ENCODE measurements around the gene HTR2A.

DNA sequence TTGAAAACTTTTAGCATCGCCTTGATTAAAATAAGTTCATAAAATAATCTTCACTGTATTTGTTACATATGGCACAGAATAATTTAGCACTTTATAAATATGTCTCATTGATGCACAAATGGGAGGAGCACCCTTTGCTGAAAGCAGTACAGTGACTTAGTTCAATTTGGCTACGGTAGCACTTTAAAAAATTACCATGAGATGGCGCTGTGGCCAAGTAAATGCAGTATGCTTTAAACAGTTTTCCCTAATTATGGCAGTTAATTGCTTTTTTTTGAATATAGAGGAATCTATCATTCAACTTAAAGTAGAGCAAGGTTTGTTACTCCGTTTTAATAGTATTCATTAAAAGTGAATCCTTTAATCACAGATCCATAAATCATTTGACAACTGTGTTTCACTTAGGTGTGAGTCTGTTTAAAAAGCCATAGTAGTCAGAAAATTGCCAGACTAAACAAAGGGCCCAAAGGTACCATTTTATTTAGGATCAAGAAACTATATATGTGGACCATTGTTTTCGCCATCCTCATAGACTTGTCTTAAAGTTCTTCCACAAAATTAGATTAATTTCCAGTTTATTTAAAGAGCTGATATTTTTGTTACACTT lies 65.2 kb downstream of the HTR2A start:
- no peak for TF ChIP-seq EZH2phosphoT487 (conservative IDR thresholded peaks at IDR 0.05; ENCODE audit: low read length)
- TF ChIP-seq, protein P1, sequence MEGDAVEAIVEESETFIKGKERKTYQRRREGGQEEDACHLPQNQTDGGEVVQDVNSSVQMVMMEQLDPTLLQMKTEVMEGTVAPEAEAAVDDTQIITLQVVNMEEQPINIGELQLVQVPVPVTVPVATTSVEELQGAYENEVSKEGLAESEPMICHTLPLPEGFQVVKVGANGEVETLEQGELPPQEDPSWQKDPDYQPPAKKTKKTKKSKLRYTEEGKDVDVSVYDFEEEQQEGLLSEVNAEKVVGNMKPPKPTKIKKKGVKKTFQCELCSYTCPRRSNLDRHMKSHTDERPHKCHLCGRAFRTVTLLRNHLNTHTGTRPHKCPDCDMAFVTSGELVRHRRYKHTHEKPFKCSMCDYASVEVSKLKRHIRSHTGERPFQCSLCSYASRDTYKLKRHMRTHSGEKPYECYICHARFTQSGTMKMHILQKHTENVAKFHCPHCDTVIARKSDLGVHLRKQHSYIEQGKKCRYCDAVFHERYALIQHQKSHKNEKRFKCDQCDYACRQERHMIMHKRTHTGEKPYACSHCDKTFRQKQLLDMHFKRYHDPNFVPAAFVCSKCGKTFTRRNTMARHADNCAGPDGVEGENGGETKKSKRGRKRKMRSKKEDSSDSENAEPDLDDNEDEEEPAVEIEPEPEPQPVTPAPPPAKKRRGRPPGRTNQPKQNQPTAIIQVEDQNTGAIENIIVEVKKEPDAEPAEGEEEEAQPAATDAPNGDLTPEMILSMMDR (IDR thresholded peaks at IDR 0.05; ENCODE audit: insufficient read depth, low read length, poor library complexity, severe bottlenecking) = peak; percentile 82

Measured in SU-DHL-6 (cell line).